Measurements from ENCODE around the gene CNOT2. TPM values are rescaled to one million over a fixed set of nuclear protein-coding genes. Genes with fewer than 3 reads are reported as not detected.
"Not testable (repeated sequence)": the region's sequence is repeated elsewhere in the genome, so short reads cannot be mapped to it uniquely, and the experiment has no call there.

The CNOT2 gene
- total RNA-seq, 1 donor from 2014 or later: 134 TPM

DNA sequence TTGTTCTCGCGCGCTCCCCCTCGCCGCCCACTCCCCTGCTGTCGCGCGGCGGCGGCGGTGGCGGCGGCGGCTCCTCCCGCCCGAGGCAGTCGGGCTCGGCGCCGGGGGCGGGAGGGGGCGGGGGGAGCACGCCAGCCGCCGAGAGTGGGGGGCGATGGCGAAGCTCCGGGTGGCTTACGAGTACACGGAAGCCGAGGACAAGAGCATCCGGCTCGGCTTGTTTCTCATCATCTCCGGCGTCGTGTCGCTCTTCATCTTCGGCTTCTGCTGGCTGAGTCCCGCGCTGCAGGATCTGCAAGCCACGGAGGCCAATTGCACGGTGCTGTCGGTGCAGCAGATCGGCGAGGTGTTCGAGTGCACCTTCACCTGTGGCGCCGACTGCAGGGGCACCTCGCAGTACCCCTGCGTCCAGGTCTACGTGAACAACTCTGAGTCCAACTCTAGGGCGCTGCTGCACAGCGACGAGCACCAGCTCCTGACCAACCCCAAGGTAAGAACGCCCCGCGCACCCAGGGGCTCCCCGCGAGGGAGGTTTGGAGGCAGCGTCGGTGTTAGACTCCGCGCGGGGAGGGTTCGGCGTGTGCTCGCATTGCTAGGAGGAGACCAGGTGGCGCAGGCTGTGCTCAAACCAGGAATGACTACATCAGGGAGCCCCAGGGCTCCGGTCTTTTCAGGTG lies 123.5 kb downstream of the CNOT2 start:
- H3K9ac ChIP-seq (ENCODE audit: low read depth in 1 of 3, low read length in 3 of 3): peak overlapping the region; percentile 45 to 66 (median 51)
- peaks cover 15 to 18% (median 17%) of the 10 kb centered on the region in 3 donors for H3K4me1 ChIP-seq (ENCODE audit: control insufficient read depth in 3 of 3, insufficient read depth in 3 of 3, low read length in 3 of 3)
- H3K27ac ChIP-seq (ENCODE audit: low read depth, low read length): no peak overlapping the region
- no peaks in the 10 kb centered on the region for H3K36me3 ChIP-seq (ENCODE audit: control insufficient read depth in 3 of 3, insufficient read depth in 3 of 3, low read length in 3 of 3)
- H3K27me3 ChIP-seq (ENCODE audit: control insufficient read depth in 3 of 3, insufficient read depth in 3 of 3, low read length in 3 of 3): peaks cover 10 to 28% (median 25%) of the 10 kb centered on the region in 3 donors
- no peaks in the 10 kb centered on the region for H3K9me3 ChIP-seq (ENCODE audit: control insufficient read depth in 3 of 3, low read length in 3 of 3)
- H3K4me3 ChIP-seq (ENCODE audit: low read length in 3 of 3): peak overlapping the region; percentile 65 to 85 (median 85)

DNA sequence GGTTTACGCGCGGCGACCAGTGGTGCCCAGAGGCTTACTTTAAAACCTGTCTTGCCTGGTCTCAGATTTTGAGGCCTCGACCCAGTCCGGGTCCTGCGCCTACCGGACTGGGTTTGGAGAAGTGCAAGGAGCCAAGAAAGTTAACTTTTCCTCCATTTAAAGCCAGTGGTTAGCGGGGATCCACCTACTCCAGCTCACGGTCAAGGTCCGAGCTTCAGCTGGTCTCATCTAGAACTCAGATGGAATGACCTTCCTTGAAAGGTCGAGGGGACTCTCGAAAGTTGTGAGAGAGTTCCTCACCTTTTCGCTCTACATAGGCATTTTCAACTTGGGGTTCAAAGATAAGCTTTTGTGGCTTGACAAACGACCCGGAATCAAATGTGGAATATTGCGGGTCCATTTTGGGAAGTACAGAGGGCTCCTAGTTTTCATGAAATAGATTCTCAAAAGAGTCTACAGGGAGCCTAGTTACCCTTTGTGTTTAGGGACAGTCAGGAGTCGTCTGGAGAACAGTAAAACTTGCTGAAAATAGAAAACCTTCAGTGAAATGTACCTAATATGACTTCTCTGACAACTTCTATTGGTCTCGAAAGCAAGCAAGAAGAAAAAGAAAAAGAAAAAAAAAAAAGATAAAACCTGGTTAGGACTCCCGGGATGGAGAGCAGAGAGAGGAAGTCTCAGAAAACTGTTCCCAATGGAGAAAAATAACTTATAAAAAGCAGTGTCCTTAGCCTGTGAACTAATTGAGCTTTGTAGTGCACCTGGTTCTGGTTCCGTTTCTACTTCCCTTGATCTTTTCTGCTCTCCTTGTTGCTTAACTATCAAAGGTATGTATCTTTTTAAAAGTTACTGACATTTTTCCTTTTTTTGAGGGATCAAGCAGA lies 124.3 kb downstream of the CNOT2 start:
- Histone ChIP-seq H3K36me3 (ENCODE audit: control insufficient read depth in 3 of 3, insufficient read depth in 3 of 3, low read length in 3 of 3) (no peaks in the 10 kb centered on the region), H3K27me3 (ENCODE audit: control insufficient read depth in 3 of 3, insufficient read depth in 3 of 3, low read length in 3 of 3) (peaks cover 10 to 28% (median 25%) of the 10 kb centered on the region in 3 donors), H3K9ac (ENCODE audit: low read depth in 1 of 3, low read length in 3 of 3) (peak overlapping the region; percentile 45 to 66 (median 51)), H3K4me3 (ENCODE audit: low read length in 3 of 3) (peak overlapping the region; percentile 65 to 85 (median 85)), H3K9me3 (ENCODE audit: control insufficient read depth in 3 of 3, low read length in 3 of 3) (no peaks in the 10 kb centered on the region), H3K4me1 (ENCODE audit: control insufficient read depth in 3 of 3, insufficient read depth in 3 of 3, low read length in 3 of 3) (peaks cover 15 to 18% (median 17%) of the 10 kb centered on the region in 3 donors), H3K27ac (ENCODE audit: low read depth, low read length) (no peak overlapping the region)

DNA sequence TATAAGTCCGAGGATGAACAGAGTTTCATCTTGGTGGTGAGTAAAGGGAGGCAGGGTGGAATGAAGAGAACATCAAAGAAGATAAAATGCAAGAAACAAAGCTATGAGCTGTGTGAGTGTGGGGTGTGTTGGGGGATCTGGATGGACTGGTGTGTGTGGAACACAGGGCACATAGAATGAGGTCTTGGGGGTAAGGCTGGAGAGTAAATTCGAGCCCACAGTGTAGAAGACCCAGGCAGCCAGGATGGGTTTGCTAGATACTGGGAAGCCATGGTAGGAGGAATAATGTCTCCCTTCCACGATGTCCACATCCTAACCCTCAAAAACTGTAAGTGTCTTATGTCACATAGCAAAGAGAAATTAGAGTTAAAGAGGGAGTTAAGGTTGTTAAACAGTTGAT lies 129.6 kb downstream of the CNOT2 start:
- Histone ChIP-seq H3K4me3 (ENCODE audit: low read length in 3 of 3) (no peak overlapping the region), H3K9ac (ENCODE audit: low read depth in 1 of 3, low read length in 3 of 3) (no peak overlapping the region), H3K36me3 (ENCODE audit: control insufficient read depth in 3 of 3, insufficient read depth in 3 of 3, low read length in 3 of 3) (no peaks in the 10 kb centered on the region), H3K27ac (ENCODE audit: low read depth, low read length) (no peak overlapping the region), H3K27me3 (ENCODE audit: control insufficient read depth in 3 of 3, insufficient read depth in 3 of 3, low read length in 3 of 3) (no peaks in the 10 kb centered on the region), H3K9me3 (ENCODE audit: control insufficient read depth in 3 of 3, low read length in 3 of 3) (no peaks in the 10 kb centered on the region), H3K4me1 (ENCODE audit: control insufficient read depth in 3 of 3, insufficient read depth in 3 of 3, low read length in 3 of 3) (no peaks in the 10 kb centered on the region)

DNA sequence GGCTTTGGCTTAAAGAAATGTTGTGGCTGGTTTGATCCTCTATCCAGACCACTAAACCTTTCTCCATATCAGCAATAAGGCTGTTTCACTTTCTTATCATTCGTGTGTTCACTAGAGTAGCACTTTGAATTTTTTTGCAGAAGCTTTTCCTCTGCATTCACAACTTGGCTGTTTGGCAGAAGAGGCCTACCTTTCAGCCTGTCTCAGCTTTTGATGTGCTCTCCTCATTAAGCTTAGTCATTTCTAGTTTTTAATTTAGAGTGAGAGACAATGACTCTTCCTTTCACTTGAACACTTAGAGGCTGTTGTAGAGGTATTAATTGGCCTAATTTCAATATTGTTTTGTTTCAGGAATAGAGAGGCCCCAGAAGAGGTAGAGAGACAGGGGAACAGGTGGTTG lies 136.6 kb downstream of the CNOT2 start:
- Histone ChIP-seq H3K4me3 (ENCODE audit: low read length in 3 of 3) (no peak overlapping the region), H3K27ac (ENCODE audit: low read depth, low read length) (no peak overlapping the region), H3K27me3 (ENCODE audit: control insufficient read depth in 3 of 3, insufficient read depth in 3 of 3, low read length in 3 of 3) (no peaks in the 10 kb centered on the region), H3K4me1 (ENCODE audit: control insufficient read depth in 3 of 3, insufficient read depth in 3 of 3, low read length in 3 of 3) (no peaks in the 10 kb centered on the region), H3K36me3 (ENCODE audit: control insufficient read depth in 3 of 3, insufficient read depth in 3 of 3, low read length in 3 of 3) (no peaks in the 10 kb centered on the region), H3K9me3 (ENCODE audit: control insufficient read depth in 3 of 3, low read length in 3 of 3) (no peaks in the 10 kb centered on the region), H3K9ac (ENCODE audit: low read depth in 1 of 3, low read length in 3 of 3) (no peak overlapping the region)

DNA sequence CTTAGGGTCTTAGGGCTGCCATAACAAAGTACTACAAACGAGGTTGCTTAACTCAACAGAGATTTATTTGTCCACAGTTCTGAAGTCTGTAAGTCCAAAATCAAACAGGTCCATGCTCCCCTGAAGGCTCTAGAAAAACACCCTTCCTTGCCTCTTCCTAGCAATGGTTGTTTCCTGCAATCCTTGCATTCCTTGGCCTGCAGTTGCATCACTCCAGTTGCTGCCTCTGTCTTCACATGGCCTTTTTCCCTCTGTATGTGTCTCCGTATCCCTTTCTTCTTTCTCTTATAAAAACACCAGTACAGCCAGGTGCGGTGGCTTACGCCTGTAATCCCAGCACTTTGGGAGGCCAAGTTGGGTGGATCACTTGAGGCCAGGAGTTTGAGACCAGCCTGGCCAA lies 140.3 kb downstream of the CNOT2 start:
- Histone ChIP-seq H3K27ac (ENCODE audit: low read depth, low read length) (no peak overlapping the region), H3K4me3 (ENCODE audit: low read length in 3 of 3) (no peak overlapping the region), H3K36me3 (ENCODE audit: control insufficient read depth in 3 of 3, insufficient read depth in 3 of 3, low read length in 3 of 3) (no peaks in the 10 kb centered on the region), H3K9me3 (ENCODE audit: control insufficient read depth in 3 of 3, low read length in 3 of 3) (no peaks in the 10 kb centered on the region), H3K27me3 (ENCODE audit: control insufficient read depth in 3 of 3, insufficient read depth in 3 of 3, low read length in 3 of 3) (no peaks in the 10 kb centered on the region), H3K4me1 (ENCODE audit: control insufficient read depth in 3 of 3, insufficient read depth in 3 of 3, low read length in 3 of 3) (no peaks in the 10 kb centered on the region), H3K9ac (ENCODE audit: low read depth in 1 of 3, low read length in 3 of 3) (no peak overlapping the region)

DNA sequence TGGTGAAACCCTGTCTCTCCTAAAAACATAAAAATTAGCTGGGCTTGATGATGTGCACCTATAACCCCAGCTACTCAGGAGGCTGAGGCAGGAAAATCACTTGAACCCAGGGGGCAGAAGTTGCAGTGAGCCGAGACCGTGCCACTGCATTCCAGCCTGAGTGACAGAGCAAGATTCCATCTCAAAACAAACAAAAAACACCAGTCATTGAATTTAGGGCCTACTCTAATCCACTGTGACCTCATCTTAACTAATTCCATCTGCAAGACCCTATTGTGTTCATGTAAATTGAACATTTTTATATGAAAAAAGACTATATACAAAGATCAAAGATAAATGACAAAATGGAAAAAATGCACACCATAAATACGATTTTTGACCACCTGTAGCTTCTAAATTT lies 140.7 kb downstream of the CNOT2 start:
- Histone ChIP-seq H3K9me3 (ENCODE audit: control insufficient read depth in 3 of 3, low read length in 3 of 3) (no peaks in the 10 kb centered on the region), H3K4me3 (ENCODE audit: low read length in 3 of 3) (no peak overlapping the region), H3K27ac (ENCODE audit: low read depth, low read length) (no peak overlapping the region), H3K36me3 (ENCODE audit: control insufficient read depth in 3 of 3, insufficient read depth in 3 of 3, low read length in 3 of 3) (no peaks in the 10 kb centered on the region), H3K4me1 (ENCODE audit: control insufficient read depth in 3 of 3, insufficient read depth in 3 of 3, low read length in 3 of 3) (no peaks in the 10 kb centered on the region), H3K9ac (ENCODE audit: low read depth in 1 of 3, low read length in 3 of 3) (no peak overlapping the region), H3K27me3 (ENCODE audit: control insufficient read depth in 3 of 3, insufficient read depth in 3 of 3, low read length in 3 of 3) (no peaks in the 10 kb centered on the region)

DNA sequence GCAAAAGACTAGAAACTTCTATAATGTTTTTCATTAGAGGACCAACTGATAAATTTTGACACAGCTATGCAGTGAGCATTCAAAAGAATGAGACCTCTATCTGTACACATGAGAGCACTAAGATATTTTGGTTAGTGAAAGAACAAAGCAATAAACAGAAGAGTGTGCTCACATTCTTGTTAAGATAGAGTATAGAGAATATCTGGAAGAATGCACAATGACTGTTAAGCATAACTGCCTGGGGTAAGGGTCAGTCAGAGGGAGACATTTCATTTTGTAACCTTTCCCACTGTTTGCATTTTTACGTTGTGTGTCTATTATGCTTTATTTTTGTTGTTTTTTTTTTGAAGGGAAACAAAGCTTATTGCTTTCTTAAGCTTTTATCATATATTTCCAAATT lies 143.5 kb downstream of the CNOT2 start:
- Histone ChIP-seq H3K36me3 (ENCODE audit: control insufficient read depth in 3 of 3, insufficient read depth in 3 of 3, low read length in 3 of 3) (no peaks in the 10 kb centered on the region), H3K9me3 (ENCODE audit: control insufficient read depth in 3 of 3, low read length in 3 of 3) (no peaks in the 10 kb centered on the region), H3K4me3 (ENCODE audit: low read length in 3 of 3) (no peak overlapping the region), H3K27ac (ENCODE audit: low read depth, low read length) (no peak overlapping the region), H3K9ac (ENCODE audit: low read depth in 1 of 3, low read length in 3 of 3) (no peak overlapping the region), H3K4me1 (ENCODE audit: control insufficient read depth in 3 of 3, insufficient read depth in 3 of 3, low read length in 3 of 3) (no peaks in the 10 kb centered on the region), H3K27me3 (ENCODE audit: control insufficient read depth in 3 of 3, insufficient read depth in 3 of 3, low read length in 3 of 3) (no peaks in the 10 kb centered on the region)

DNA sequence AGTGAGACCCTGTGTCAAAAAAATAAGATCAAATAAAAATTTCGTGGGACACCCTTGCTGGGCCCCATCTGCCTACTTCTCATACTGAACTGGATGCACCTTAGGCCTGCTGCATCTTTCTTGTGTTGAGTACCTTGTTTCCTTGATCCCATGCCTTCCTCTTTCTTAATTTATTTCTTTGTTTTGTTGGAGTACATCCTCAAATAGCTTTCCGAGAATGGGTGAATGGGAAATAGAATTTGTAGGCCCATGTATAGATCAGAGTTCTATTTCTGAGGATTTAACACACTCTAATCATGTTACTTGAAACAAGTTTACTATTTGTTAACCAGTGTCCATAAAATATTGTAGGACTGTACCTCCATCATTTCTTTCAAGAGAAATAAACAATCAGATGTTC lies 146.4 kb downstream of the CNOT2 start:
- no peaks in the 10 kb centered on the region for H3K27me3 ChIP-seq (ENCODE audit: control insufficient read depth in 3 of 3, insufficient read depth in 3 of 3, low read length in 3 of 3)
- H3K9ac ChIP-seq (ENCODE audit: low read depth in 1 of 3, low read length in 3 of 3): no peak overlapping the region
- no peaks in the 10 kb centered on the region for H3K9me3 ChIP-seq (ENCODE audit: control insufficient read depth in 3 of 3, low read length in 3 of 3)
- H3K4me1 ChIP-seq (ENCODE audit: control insufficient read depth in 3 of 3, insufficient read depth in 3 of 3, low read length in 3 of 3): no peaks in the 10 kb centered on the region
- H3K36me3 ChIP-seq (ENCODE audit: control insufficient read depth in 3 of 3, insufficient read depth in 3 of 3, low read length in 3 of 3): no peaks in the 10 kb centered on the region
- no peak overlapping the region for H3K27ac ChIP-seq (ENCODE audit: low read depth, low read length)
- no peak overlapping the region for H3K4me3 ChIP-seq (ENCODE audit: low read length in 3 of 3)

DNA sequence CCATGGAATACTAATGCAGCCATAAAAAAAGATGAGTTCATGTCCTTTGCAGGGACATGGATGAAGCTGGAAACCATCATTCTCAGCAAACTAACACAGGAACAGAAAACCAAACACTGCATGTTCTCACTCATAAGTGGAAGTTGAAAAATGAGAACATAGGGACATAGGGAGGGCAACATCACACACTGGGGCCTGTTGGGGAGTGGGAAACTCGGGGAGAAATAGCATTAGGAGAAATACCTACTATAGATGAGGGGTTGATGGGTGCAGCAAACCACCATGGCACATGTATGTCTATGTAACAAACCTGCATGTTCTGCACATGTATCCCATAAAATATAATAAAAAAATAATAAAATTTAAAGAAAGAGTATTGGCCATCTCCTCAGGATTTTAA lies 149.4 kb downstream of the CNOT2 start:
- not testable (repeated sequence) for H3K9me3 ChIP-seq (ENCODE audit: control insufficient read depth in 3 of 3, low read length in 3 of 3); H3K27me3 ChIP-seq (ENCODE audit: control insufficient read depth in 3 of 3, insufficient read depth in 3 of 3, low read length in 3 of 3); H3K4me1 ChIP-seq (ENCODE audit: control insufficient read depth in 3 of 3, insufficient read depth in 3 of 3, low read length in 3 of 3)

DNA sequence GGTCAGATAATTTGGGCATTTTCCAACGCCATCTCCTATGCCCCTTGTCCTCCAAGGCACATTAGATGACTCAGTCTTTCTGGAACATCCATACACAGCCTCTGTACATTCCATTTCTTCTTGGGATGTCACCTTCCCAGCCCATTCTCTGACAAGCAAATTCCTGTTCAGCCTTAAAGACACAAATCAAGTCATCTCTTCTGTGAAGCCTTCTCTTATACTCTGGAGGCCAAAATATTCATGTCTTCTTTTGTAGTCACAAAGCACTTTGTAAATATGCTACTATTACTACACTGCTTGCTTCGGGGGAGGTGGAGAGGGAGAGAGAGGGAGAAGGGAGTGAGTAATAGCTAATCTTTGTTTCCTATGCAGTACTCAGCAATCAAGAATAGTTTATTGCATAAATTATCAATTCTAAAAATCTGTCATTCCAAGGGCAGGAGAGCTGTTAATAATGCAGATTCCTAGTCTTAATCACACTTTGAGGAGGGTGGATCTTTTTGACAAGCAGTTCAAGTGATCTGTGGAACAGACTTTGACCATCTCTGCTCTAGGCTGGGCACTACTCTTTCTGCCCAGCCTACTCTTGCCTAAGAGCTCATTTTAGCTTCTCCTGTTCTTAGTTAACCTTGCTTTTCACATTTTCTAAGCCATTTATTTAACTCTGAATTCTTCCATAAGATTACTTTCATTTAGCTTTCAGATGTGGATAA lies 150.7 kb downstream of the CNOT2 start:
- Histone ChIP-seq H3K4me3 (ENCODE audit: low read length in 3 of 3) (no peak overlapping the region), H3K27me3 (ENCODE audit: control insufficient read depth in 3 of 3, insufficient read depth in 3 of 3, low read length in 3 of 3) (no peaks in the 10 kb centered on the region), H3K4me1 (ENCODE audit: control insufficient read depth in 3 of 3, insufficient read depth in 3 of 3, low read length in 3 of 3) (no peaks in the 10 kb centered on the region), H3K27ac (ENCODE audit: low read depth, low read length) (no peak overlapping the region), H3K9ac (ENCODE audit: low read depth in 1 of 3, low read length in 3 of 3) (no peak overlapping the region), H3K9me3 (ENCODE audit: control insufficient read depth in 3 of 3, low read length in 3 of 3) (no peaks in the 10 kb centered on the region), H3K36me3 (ENCODE audit: control insufficient read depth in 3 of 3, insufficient read depth in 3 of 3, low read length in 3 of 3) (no peaks in the 10 kb centered on the region)

More for the DNA sequence above, 149.4 kb downstream of the CNOT2 start:
- not testable (repeated sequence) for H3K4me3 ChIP-seq (ENCODE audit: low read length in 3 of 3); H3K36me3 ChIP-seq (ENCODE audit: control insufficient read depth in 3 of 3, insufficient read depth in 3 of 3, low read length in 3 of 3); H3K9ac ChIP-seq (ENCODE audit: low read depth in 1 of 3, low read length in 3 of 3); H3K27ac ChIP-seq (ENCODE audit: low read depth, low read length)

Data from skeletal muscle tissue (tissue), 4 donors.